ENCODE measurements around the gene CETN3.

CETN3 gene

DNA sequence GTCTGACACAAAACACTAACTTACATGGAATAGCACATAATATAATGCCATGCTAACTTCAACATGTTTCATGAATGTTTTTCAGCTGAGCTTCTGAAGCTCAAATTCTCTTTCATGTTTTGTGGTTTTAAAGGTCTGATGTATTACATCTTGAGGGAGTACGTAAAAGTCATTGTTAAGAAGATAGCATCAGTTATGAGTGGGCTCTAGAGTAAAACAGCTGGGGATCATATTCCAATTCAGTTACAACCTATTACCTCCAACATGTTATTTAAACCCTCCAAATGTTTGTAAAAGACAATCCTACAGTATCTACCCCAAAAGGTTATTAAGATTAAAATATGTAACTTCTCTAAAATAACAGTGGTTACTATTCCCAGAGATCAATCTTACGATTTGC lies 19.2 kb downstream of the CETN3 start:
- no peak overlapping the region for H3K4me3 ChIP-seq (ENCODE audit: low read depth, low read length)
- CTCF ChIA-PET = no interaction called here
- DNase-seq (ENCODE audit: low read depth, low spot score) = no peak
- TF ChIP-seq, protein P1, sequence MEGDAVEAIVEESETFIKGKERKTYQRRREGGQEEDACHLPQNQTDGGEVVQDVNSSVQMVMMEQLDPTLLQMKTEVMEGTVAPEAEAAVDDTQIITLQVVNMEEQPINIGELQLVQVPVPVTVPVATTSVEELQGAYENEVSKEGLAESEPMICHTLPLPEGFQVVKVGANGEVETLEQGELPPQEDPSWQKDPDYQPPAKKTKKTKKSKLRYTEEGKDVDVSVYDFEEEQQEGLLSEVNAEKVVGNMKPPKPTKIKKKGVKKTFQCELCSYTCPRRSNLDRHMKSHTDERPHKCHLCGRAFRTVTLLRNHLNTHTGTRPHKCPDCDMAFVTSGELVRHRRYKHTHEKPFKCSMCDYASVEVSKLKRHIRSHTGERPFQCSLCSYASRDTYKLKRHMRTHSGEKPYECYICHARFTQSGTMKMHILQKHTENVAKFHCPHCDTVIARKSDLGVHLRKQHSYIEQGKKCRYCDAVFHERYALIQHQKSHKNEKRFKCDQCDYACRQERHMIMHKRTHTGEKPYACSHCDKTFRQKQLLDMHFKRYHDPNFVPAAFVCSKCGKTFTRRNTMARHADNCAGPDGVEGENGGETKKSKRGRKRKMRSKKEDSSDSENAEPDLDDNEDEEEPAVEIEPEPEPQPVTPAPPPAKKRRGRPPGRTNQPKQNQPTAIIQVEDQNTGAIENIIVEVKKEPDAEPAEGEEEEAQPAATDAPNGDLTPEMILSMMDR (IDR thresholded peaks at IDR 0.05; ENCODE audit: insufficient read depth, low read length, missing control alignments) = no peak
- POLR2A ChIA-PET = no interaction called here

- no peak overlapping the region for H3K4me3 ChIP-seq (ENCODE audit: low read depth, low read length)
- TF ChIP-seq, protein P1 (IDR thresholded peaks at IDR 0.05; ENCODE audit: insufficient read depth, low read length, missing control alignments) = no peak
- POLR2A ChIA-PET = no interaction called here
- DNase-seq (ENCODE audit: low read depth, low spot score) = no peak
- CTCF ChIA-PET = interaction anchor here (0.8 to 2.8 kb wide), 11 partner anchors 9 to 1660 kb away, joined by 3 to 23 read pairs (median 4); partner anchors contain the start of genes CETN3 and LYSMD3
Observed at GRCh38 chr5:90387508-90387907, 22.0 kb downstream of the CETN3 start.

DNA sequence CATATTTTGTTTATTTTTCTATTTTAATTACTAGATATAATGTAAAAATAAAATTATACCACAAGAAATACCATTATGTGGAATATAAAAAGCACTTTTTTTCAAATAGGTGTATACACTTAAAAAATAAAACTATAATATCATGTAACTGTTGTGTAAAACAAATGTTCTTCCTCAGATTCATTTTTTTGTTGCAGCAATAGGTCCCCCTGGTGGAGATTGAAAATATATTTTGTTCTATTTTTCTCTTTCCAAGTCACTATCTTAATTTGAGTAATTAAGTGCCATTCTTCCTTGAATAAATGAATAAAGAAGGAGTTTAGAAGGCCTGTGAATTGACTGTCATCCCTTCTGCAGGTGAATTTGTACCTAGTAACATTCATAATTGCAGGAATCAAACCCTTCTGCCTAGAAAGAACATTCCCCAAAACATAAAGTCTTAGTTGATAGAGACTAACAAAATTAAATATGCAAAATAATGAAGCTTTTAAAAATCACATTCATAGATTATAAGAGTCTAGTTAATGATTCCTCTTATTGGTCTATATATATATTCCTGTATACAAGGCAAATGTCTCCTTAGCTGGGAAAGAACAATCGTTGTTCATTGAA lies 23.4 kb downstream of the CETN3 start:
- no peak overlapping the region for H3K4me3 ChIP-seq (ENCODE audit: low read depth, low read length)
- ChIA-PET POLR2A (no interaction called here), CTCF (interaction anchor here (0.8 to 2.8 kb wide), 13 partner anchors 8 to 1662 kb away, joined by 3 to 23 read pairs (median 4); partner anchors contain the start of gene LYSMD3)
- no peak for DNase-seq (ENCODE audit: low read depth, low spot score)
- TF ChIP-seq, protein P1 (IDR thresholded peaks at IDR 0.05; ENCODE audit: insufficient read depth, low read length, missing control alignments) = peak; percentile 14

DNA sequence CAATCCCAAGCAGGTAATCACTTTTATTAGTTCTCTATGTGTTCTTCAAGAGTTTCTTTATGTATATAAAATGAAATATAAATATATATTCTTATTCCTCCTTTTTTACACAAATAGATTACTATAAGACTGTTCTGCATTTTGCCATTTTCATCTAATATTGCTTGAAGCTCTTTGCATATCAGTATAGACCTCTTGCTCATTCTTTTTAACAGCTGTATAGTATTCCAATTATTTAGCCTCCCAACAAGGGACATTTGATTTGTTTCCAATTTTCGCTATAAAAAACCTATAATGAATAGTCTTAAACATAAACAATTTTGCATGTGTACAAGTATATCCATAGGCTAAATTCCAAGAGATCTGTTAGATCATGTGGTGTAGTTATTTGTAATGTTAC lies 25.2 kb downstream of the CETN3 start:
- DNase-seq (ENCODE audit: low read depth, low spot score) = no peak
- no peak overlapping the region for H3K4me3 ChIP-seq (ENCODE audit: low read depth, low read length)
- CTCF ChIA-PET = interaction anchor here (1.6 kb wide), 1 partner anchor 16 kb away, joined by 4 read pairs; no protein-coding TSS in a partner anchor
- POLR2A ChIA-PET = no interaction called here
- TF ChIP-seq, protein P1 (IDR thresholded peaks at IDR 0.05; ENCODE audit: insufficient read depth, low read length, missing control alignments) = no peak

GRCh38 chr5:90383903-90384302 lies 25.7 kb downstream of the CETN3 start:
- TF ChIP-seq, protein P1 (IDR thresholded peaks at IDR 0.05; ENCODE audit: insufficient read depth, low read length, missing control alignments) = no peak
- CTCF ChIA-PET = interaction anchor here (1.6 kb wide), 1 partner anchor 17 kb away, joined by 4 read pairs; no protein-coding TSS in a partner anchor
- H3K4me3 ChIP-seq (ENCODE audit: low read depth, low read length) = no peak overlapping the region
- no peak for DNase-seq (ENCODE audit: low read depth, low spot score)
- POLR2A ChIA-PET = no interaction called here

GRCh38 chr5:90381213-90381929 lies 28.2 kb downstream of the CETN3 start:
- DNase-seq (ENCODE audit: low read depth, low spot score) = no peak
- no peak overlapping the region for H3K4me3 ChIP-seq (ENCODE audit: low read depth, low read length)
- POLR2A ChIA-PET = no interaction called here
- TF ChIP-seq, protein P1 (IDR thresholded peaks at IDR 0.05; ENCODE audit: insufficient read depth, low read length, missing control alignments) = no peak
- CTCF ChIA-PET = no interaction called here
